WI38 (cell line): ENCODE measurements around the gene RIMS4.
"Not testable (repeated sequence)": the region's sequence is repeated elsewhere in the genome, so short reads cannot be mapped to it uniquely, and the experiment has no call there.

ENCODE experiments used
- H3K4me3 ChIP-seq: 2 replicates; pipeline ENCODE4 v1.5.1; 2011; ENCODE audit warnings: low read depth, mild to moderate bottlenecking, control low read depth, low read length
- CTCF ChIP-seq: IDR thresholded peaks from 2 replicates; pipeline ENCODE4 v1.5.1; 2012; ENCODE audit warnings: low read depth, mild to moderate bottlenecking, control low read depth, low read length

Gene RIMS4

DNA sequence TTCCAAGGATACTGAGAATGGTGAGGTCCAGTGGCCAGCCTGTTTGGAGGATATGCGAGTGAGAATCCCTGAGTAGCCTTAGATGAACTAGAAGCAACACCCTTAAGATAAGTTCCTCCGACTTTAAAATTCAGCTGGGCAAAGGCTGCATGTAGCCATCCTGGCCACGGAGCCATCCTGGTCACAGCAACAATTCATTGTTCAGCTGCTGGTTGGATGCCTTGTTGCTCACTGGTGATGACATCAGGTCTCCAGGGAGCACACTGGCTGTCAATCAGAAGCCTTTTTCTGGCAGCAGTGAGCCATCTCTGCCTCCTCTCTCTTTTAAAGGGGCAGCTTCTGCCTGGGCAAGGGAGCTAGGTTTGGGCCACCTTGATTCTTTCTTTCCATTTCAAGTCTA is 22.4 kb upstream of the RIMS4 start:
- no peak overlapping the region for H3K4me3 ChIP-seq
- TF ChIP-seq CTCF = no peak

GRCh38 chr20:44830995-44831394 is 20.6 kb upstream of the RIMS4 start:
- no peak for TF ChIP-seq CTCF
- no peak overlapping the region for H3K4me3 ChIP-seq

DNA sequence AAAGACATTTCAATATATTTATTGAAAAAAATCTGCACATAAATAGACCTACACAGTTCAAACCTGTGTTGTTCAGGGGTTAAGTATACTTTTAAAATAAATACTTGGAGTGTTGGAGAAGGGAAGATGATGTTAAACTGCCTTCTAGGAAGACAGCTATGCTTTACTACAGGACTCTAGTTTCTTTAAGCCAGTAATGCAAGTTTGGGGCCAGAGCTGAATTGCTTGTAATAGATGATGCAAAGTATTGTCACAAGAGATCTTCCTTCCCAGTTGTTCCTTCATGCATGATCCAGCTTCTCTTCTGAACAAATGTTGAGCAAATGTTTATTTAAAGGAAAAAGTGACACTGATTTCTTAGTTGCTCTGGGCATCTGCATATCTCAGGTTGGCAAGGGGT is 20.2 kb upstream of the RIMS4 start:
- no peak for TF ChIP-seq CTCF
- H3K4me3 ChIP-seq = no peak overlapping the region

GRCh38 chr20:44829688-44830087 is 19.3 kb upstream of the RIMS4 start:
- no peak for TF ChIP-seq CTCF

GRCh38 chr20:44828640-44829039 is 18.3 kb upstream of the RIMS4 start:
- no peak for TF ChIP-seq CTCF

More at GRCh38 chr20:44829688-44830087, 19.3 kb upstream of the RIMS4 start:
- no peak overlapping the region for H3K4me3 ChIP-seq

DNA sequence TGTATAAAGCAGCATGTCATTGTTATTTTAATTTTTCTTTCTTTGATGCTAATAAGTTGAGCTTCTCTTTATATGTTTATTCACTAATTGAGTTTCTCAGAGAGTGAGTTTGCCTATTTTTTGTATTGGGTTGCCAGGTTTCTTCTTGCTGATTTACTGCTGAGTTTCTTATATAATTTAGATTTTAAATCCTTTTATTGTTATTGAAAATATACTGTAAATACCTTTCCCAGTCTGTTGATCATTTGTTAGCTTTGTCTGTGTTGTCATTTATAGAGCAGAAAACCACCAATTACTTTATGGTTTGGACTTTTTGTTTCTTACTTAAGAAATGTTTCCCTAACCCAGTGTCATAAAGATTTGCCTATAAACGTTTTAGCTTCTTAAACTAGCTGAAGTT is 17.1 kb upstream of the RIMS4 start:
- H3K4me3 ChIP-seq = no peak overlapping the region

More at GRCh38 chr20:44828640-44829039, 18.3 kb upstream of the RIMS4 start:
- no peak overlapping the region for H3K4me3 ChIP-seq

GRCh38 chr20:44821576-44821975 is 11.2 kb upstream of the RIMS4 start:
- not testable (repeated sequence) for H3K4me3 ChIP-seq

More for the DNA sequence above, 17.1 kb upstream of the RIMS4 start:
- no peak for TF ChIP-seq CTCF

DNA sequence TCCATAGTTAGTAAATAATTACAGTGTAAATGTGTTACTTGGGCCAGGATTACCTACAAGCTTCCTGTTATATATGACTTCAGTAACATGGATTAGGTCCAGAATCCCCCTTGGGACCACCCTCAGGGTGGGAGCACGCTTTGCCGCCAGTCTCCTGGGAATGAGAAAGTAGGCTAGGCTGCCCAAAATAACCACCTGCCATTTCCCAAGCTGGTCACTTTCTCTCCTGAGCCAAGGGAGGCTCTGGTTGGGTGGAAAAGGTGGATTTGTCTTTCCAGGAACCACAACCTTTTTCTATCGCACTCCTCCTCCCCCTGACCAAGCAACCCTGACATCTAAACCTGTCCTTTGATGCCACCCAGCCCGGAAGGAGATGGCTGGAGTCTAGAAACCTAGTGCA is 9.6 kb upstream of the RIMS4 start:
- no peak for TF ChIP-seq CTCF

More for the DNA sequence above, 9.6 kb upstream of the RIMS4 start:
- H3K4me3 ChIP-seq = no peak overlapping the region
